ENCODE results near the gene B4GALT5.
A peak's percentile ranks its signal among the peaks of the same experiment; 100 is the strongest.

The B4GALT5 gene

GRCh38 chr20:49657118-49657901 is 56.4 kb downstream of the B4GALT5 start:
- DNase-seq (ENCODE audit: low spot score), result no peak

GRCh38 chr20:49656304-49656703 is 57.4 kb downstream of the B4GALT5 start:
- DNase-seq (ENCODE audit: low spot score), result no peak

- DNase-seq (ENCODE audit: low spot score), result no peak
Measured at GRCh38 chr20:49653925-49654434, 59.7 kb downstream of the B4GALT5 start.

GRCh38 chr20:49649672-49650071 is 64.0 kb downstream of the B4GALT5 start:
- no peak for DNase-seq (ENCODE audit: low spot score)

DNA sequence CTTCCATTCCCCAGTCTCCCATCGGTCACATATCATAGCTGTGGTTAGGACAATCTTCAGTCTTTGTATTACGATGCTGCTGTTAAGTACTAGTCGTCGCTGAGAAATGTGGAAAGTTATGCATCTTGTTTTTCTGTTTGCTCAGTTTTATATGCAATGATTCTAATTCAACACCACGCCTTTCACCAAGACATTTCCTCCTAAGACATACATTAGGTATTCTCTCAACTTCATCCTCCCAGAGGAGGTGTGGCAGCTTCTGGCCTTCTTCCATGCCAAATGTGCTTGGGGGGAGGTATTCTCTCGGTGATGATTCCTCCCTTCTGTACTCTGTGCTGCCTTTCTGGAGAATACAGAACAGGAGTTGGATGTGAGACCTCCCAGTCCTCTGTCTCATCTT is 66.1 kb downstream of the B4GALT5 start:
- DNase-seq (ENCODE audit: low spot score), result no peak

GRCh38 chr20:49646528-49646927 is 67.2 kb downstream of the B4GALT5 start:
- no peak for DNase-seq (ENCODE audit: low spot score)

- no peak for DNase-seq (ENCODE audit: low spot score)
Measured at GRCh38 chr20:49646126-49646525, 67.6 kb downstream of the B4GALT5 start.

DNA sequence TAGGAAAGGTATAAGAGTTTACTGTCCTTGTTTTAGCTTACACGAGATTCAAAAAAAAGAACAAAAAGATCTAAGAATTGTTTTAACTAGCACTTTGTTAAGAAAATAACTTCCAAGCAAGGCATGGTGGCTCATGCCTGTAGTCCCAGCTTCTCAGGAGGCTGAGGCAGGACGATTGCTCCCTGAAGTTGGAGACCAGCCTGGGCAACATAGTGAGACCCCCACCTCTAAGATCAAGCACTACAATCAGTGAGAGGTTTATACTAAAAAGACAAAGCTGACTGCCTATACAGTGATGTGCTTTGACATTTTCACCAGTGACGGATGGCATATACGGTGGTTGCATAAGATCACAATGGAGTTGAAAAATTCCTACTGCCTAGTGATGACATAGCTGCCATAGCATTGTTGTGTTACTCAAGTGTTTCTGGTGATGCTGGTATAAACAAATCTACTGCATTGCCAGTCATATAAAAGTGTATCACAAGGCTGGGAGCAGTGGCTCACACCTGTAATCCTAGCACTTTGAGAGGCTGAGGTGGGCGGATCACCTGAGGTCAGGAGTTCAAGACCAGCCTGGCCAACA is 68.6 kb downstream of the B4GALT5 start:
- no peak for DNase-seq (ENCODE audit: low spot score)

GRCh38 chr20:49642816-49643215 is 70.9 kb downstream of the B4GALT5 start:
- DNase-seq (ENCODE audit: low spot score), result no peak

GRCh38 chr20:49641683-49642656 is 71.7 kb downstream of the B4GALT5 start:
- no peak for DNase-seq (ENCODE audit: low spot score)

GRCh38 chr20:49637046-49637637 is 76.5 kb downstream of the B4GALT5 start:
- no peak for DNase-seq (ENCODE audit: low spot score)

- DNase-seq (ENCODE audit: low spot score), result no peak
Measured at GRCh38 chr20:49636447-49636846, 77.2 kb downstream of the B4GALT5 start.

GRCh38 chr20:49635866-49636265 is 77.8 kb downstream of the B4GALT5 start:
- DNase-seq (ENCODE audit: low spot score), result no peak

GRCh38 chr20:49635166-49635565 is 78.5 kb downstream of the B4GALT5 start:
- DNase-seq (ENCODE audit: low spot score), result no peak

- DNase-seq (ENCODE audit: low spot score), result no peak
Measured at GRCh38 chr20:49634116-49634515, 79.6 kb downstream of the B4GALT5 start.

DNA sequence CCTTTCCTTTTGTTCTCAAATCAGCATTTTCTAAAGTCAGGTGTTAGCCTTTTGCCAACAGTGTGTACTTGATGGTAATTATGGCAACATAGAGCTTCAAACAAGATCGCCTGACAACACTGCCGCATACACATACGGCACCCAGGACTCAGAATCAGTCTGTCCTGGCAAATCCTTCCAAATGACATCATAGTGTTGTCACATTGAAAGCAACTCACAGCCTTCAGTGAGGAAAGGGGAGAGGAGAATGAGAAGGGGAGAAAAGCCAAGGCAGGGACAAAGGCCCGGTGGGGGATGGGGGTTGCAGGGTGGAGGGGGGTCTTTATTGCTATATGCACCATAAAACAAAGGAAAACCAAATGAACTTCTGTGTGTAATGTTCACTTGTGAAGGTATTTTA is 80.0 kb downstream of the B4GALT5 start:
- no peak for DNase-seq (ENCODE audit: low spot score)

GRCh38 chr20:49633023-49633422 is 80.7 kb downstream of the B4GALT5 start:
- DNase-seq (ENCODE audit: low spot score), result no peak

DNA sequence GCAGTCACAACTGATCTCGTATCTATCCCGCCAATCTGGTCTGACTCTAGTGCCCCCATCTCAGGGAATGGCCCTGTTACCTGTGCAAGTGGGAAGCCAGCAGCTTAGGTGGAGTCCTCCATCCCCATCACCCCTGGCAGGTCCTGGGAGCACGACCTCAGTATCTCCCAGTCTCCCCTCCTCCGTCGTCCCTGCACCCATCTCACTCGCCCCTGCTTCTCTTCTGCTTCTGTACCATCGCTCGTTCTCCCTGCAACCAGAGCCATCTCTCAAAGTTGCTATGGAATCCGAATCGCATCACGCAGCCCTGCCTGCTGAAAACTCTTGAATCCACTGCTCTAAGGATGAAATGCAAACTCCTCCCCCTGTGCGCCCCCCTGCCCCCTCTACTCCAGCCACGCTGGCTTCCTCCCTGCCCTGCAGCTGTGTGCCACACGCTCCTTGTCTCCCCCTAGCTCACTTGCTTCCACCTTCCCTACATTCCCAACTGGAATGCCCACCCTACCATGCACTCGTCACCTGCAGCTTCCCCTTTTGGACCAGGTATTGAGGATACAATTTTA is 81.7 kb downstream of the B4GALT5 start:
- no peak for DNase-seq (ENCODE audit: low spot score)

DNA sequence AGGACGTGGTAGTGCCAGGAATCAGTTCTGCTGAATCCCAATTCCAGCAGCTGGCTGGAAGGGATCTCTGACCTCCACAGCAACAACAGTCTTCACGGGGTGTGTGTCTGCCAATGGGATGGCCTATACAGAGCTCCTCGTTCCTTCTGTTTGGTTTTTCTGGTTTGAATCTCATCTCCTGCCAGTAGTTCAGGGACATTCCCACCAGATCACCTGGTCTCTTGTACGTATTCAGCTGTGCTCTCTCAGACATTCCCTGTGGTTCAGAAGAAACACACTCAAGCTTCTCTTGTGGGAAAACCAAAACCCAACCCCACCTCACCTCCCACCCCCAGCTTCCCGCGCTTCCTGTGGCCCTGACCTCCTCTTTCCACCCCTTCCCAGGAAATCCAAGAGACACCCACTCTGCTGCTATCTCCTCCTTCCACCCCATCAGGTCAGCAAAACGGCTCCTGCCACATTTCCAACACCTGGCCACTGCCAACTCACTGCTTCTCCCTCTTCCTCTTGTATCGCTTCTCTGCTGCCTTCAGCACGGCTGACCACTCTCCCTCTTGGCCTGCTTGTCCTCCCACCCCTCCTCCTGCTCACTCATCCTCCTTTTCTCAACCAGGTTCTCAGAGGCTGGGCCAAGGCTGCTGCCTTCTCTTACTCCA is 82.5 kb downstream of the B4GALT5 start:
- no peak for DNase-seq (ENCODE audit: low spot score)

DNA sequence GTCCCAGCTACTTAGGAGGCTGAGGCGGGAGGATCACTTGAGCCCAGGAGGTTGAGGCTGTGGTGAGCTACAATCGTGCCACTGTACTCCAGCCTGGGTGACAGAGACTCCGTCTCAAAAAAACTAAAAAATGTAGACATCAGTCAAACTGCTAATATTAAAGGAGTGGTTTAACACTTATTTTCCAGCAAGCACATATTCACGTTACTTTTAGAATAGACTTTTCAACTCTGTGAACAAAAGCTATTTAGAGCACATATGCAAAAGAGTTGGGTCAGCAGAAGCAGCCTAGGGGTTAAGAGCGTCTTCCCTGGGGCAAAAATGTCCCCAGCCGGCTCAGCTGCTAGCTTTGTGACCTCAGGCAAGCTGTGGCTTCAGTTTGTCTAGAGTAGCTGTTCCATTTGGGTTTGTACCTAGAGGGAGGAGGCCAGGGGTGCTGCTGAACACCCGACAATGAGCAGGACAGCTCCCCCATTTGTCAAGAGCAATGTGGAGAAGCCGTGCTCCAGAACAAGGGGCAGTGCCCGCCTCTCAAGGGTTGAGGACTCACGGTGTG is 83.2 kb downstream of the B4GALT5 start:
- DNase-seq (ENCODE audit: low spot score), result peak; percentile 77

DNA sequence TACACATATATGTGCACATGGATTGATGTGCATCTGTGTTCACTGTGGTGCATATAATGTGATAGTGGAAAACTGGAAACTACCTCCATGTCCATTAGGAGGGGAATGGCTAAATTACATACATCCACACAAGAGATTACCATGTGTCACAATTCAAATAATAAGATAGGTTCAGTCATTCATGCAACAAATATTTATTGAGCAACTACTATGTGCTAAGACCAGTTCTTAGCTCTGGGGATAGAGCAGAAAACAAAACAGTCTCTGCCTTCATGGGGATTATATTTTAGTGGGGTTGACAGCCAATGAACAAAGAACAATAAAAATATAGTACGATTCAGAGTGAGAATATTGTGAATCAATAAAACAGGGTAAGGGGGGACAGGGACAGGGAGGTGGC is 84.1 kb downstream of the B4GALT5 start:
- DNase-seq (ENCODE audit: low spot score), result no peak
